Body of pancreas (tissue), 4 donors: ENCODE data around the gene PSMD1.

Experiments used
- CTCF ChIP-seq, 7 experiments: fragments of 450-650 bp in 4 of 7; fragments of 200-600 bp in 3 of 7; sonication (generic) in 3 of 7; IDR thresholded peaks; one replicate each; pipeline ENCODE4 v1.5.1; 2016 to 2019; ENCODE audit warnings: antibody characterized with exemption in 7 of 7
- POLR2A ChIP-seq, 3 donors: fragments of 450-650 bp; IDR thresholded peaks; one replicate each; pipeline ENCODE4 v1.6.1; 2016; ENCODE audit warnings: antibody characterized with exemption in 3 of 3, mild to moderate bottlenecking in 2 of 3

- TF ChIP-seq POLR2A (IDR thresholded peaks at IDR 0.05) (no peak), CTCF (IDR thresholded peaks at IDR 0.05) (no peak)
Observed at GRCh38 chr2:231039294-231039664, 17.4 kb upstream of the PSMD1 start.
